Astrocyte (in vitro differentiated cells and primary cell): ENCODE results near the gene DCTN5.

ENCODE experiments used
- EZH2 ChIP-seq: IDR thresholded peaks from 2 replicates; pipeline ENCODE4 v1.6.1; 2012; ENCODE audit warnings: mild to moderate bottlenecking, low read length, inconsistent platforms; ENCODE audit not compliant: insufficient read depth
- TF ChIP-seq, protein P1 (sequence below): IDR thresholded peaks from 2 replicates; pipeline ENCODE4 v1.5.1; 2011; ENCODE audit warnings: low read depth, mild to moderate bottlenecking, inconsistent platforms, low read length, moderate library complexity; ENCODE audit not compliant: insufficient read depth

DNA sequence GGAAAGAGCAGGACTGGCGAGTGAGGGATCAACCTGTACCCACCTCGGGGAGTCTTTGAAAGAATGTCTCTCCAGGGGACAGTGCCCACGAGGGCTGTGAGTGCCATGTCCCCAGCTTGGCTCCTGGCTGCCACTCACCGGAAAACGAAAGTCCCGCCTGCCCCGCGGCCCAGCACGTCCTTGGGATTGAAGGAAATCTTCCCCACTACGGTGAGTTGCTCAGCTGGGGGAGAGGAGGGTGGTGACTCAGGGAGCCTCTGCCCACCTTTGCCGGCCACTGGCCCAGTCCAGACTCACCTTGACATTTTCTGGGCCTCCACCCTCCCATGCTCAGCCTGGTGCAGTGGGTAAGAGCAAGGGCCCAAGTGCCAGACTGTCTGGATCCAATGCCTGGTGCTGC lies 54.5 kb downstream of the DCTN5 start:
- no peak for TF ChIP-seq EZH2
- TF ChIP-seq, protein P1, sequence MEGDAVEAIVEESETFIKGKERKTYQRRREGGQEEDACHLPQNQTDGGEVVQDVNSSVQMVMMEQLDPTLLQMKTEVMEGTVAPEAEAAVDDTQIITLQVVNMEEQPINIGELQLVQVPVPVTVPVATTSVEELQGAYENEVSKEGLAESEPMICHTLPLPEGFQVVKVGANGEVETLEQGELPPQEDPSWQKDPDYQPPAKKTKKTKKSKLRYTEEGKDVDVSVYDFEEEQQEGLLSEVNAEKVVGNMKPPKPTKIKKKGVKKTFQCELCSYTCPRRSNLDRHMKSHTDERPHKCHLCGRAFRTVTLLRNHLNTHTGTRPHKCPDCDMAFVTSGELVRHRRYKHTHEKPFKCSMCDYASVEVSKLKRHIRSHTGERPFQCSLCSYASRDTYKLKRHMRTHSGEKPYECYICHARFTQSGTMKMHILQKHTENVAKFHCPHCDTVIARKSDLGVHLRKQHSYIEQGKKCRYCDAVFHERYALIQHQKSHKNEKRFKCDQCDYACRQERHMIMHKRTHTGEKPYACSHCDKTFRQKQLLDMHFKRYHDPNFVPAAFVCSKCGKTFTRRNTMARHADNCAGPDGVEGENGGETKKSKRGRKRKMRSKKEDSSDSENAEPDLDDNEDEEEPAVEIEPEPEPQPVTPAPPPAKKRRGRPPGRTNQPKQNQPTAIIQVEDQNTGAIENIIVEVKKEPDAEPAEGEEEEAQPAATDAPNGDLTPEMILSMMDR, result no peak
